Activated T-cell treated with anti-CD3 and anti-CD28 coated beads, Interleukin-2, amount 50 U/mL, for 48 hours (primary cell): ENCODE results near the gene KXD1.

Experiments
- DNase-seq, 2 experiments: peaks; one replicate each; pipeline ENCODE4 v3.0.0-alpha.2; 2020

KXD1 gene

GRCh38 chr19:18603958-18604819, 46.5 kb downstream of the KXD1 start:
- DNase-seq, result no peak

- DNase-seq, result no peak
Observed at GRCh38 chr19:18604820-18605159, 47.1 kb downstream of the KXD1 start.

GRCh38 chr19:18605196-18605545, 47.5 kb downstream of the KXD1 start:
- no peak for DNase-seq

GRCh38 chr19:18605546-18606280, 48.0 kb downstream of the KXD1 start:
- no peak for DNase-seq

- DNase-seq, result no peak
Observed at GRCh38 chr19:18606281-18607225, 48.9 kb downstream of the KXD1 start, which contains the start of gene CRLF1. Gene CRLF1 (minus strand): TSS chr19:18606799. CDS start chr19:18606656, 143 bp downstream.

GRCh38 chr19:18607226-18608101, 49.8 kb downstream of the KXD1 start:
- DNase-seq, result no peak

GRCh38 chr19:18608102-18608804, 50.6 kb downstream of the KXD1 start:
- no peak for DNase-seq

- no peak for DNase-seq
Observed at GRCh38 chr19:18608805-18609716, 51.4 kb downstream of the KXD1 start.

- DNase-seq, result no peak
Observed at GRCh38 chr19:18609717-18610051, 52.0 kb downstream of the KXD1 start.

- no peak for DNase-seq
Observed at GRCh38 chr19:18610245-18610555, 52.5 kb downstream of the KXD1 start.

- no peak for DNase-seq
Observed at GRCh38 chr19:18610556-18611326, 53.1 kb downstream of the KXD1 start.

- DNase-seq, result no peak
Observed at GRCh38 chr19:18611327-18612050, 53.8 kb downstream of the KXD1 start.

GRCh38 chr19:18612051-18612771, 54.5 kb downstream of the KXD1 start:
- DNase-seq, result no peak

GRCh38 chr19:18612772-18613588, 55.3 kb downstream of the KXD1 start, which contains the start of gene TMEM59L:
Gene TMEM59L (plus strand): TSS chr19:18612870. CDS start chr19:18612959, 89 bp downstream.
- no peak for DNase-seq

- no peak for DNase-seq
Observed at GRCh38 chr19:18613589-18614234, 56.0 kb downstream of the KXD1 start.

- DNase-seq, result no peak
Observed at GRCh38 chr19:18616023-18616422, 58.4 kb downstream of the KXD1 start.

- no peak for DNase-seq
Observed at GRCh38 chr19:18617562-18617961, 59.9 kb downstream of the KXD1 start.
